Measurements from ENCODE around the gene ITGAX. TPM values are rescaled to one million over a fixed set of nuclear protein-coding genes. Genes with fewer than 3 reads are reported as not detected.

Gene ITGAX
- total RNA-seq, 1 donor from 2014 or later = not detected

DNA sequence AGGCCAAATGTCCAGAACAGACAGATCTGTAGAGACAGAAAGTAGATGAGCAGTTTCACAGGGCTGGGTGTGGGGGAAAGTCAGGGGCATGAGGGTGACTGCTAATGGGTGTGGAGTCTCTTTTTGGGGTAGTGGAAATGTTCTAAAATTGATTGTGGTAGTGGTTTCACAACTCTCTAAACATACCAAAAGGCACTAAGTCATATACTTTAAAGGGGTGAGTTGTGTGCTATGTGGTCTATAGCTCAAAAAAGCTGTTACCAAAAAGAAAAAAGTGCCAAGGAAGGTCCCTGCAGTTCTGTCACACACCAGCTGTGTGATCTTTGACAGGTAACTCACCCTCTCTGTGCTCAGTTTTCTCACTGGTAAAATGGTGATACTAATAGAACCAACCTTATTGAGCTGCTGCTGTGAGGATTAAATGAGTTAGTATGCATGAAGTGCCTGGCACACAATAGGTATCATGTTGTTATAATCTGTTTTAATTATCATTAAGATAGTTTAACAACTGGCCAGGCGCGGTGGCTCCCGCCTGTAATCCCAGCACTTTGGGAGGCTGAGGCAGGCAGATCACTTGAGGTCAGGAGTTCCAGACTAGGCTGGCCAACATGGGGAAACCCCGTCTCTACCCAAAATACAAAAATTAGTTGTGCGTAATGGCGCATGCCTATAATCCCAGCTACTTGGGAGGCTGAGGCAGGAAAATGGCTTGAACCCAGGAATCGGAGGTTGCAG lies 10.3 kb downstream of the ITGAX start:
- Mint-ChIP-seq H3K36me3 (no peaks in the 10 kb centered on the region), H3K4me3 (no peak overlapping the region), H3K4me1 (no peaks in the 10 kb centered on the region), H3K27ac (no peak overlapping the region), H3K9me3 (no peaks in the 10 kb centered on the region), H3K27me3 (ENCODE audit: low read depth) (peaks cover 22% of the 10 kb centered on the region)
- TF ChIP-seq, protein P1, sequence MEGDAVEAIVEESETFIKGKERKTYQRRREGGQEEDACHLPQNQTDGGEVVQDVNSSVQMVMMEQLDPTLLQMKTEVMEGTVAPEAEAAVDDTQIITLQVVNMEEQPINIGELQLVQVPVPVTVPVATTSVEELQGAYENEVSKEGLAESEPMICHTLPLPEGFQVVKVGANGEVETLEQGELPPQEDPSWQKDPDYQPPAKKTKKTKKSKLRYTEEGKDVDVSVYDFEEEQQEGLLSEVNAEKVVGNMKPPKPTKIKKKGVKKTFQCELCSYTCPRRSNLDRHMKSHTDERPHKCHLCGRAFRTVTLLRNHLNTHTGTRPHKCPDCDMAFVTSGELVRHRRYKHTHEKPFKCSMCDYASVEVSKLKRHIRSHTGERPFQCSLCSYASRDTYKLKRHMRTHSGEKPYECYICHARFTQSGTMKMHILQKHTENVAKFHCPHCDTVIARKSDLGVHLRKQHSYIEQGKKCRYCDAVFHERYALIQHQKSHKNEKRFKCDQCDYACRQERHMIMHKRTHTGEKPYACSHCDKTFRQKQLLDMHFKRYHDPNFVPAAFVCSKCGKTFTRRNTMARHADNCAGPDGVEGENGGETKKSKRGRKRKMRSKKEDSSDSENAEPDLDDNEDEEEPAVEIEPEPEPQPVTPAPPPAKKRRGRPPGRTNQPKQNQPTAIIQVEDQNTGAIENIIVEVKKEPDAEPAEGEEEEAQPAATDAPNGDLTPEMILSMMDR (IDR thresholded peaks at IDR 0.05; ENCODE audit: unreplicated experiment) = no peak
- no peak for DNase-seq (ENCODE audit: low spot score in 2 of 2, unreplicated experiment in 2 of 2)

DNA sequence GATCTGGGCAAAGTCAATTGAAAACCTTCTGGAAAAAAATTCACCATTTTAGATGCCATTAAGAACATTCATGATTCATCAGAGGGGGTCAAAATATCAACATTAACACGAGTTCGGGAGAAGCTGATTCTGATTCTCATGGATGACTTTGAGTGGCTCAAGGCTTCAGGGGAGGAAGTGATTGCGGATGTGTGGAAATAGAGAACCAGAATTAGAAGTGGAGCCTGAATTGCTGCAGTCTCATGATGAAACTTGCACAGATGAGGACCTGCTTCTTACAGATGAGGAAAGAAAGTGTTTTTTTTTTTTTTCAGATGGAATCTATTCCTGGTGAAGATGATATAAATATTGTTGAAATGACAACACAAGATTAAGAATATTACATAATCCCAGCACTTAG lies 12.9 kb downstream of the ITGAX start:
- Mint-ChIP-seq H3K36me3 (no peaks in the 10 kb centered on the region), H3K27me3 (ENCODE audit: low read depth) (peaks cover 17% of the 10 kb centered on the region), H3K27ac (no peak overlapping the region), H3K9me3 (no peaks in the 10 kb centered on the region), H3K4me1 (no peaks in the 10 kb centered on the region), H3K4me3 (no peak overlapping the region)
- TF ChIP-seq, protein P1 (IDR thresholded peaks at IDR 0.05; ENCODE audit: unreplicated experiment) = no peak
- no peak for DNase-seq (ENCODE audit: low spot score in 2 of 2, unreplicated experiment in 2 of 2)

DNA sequence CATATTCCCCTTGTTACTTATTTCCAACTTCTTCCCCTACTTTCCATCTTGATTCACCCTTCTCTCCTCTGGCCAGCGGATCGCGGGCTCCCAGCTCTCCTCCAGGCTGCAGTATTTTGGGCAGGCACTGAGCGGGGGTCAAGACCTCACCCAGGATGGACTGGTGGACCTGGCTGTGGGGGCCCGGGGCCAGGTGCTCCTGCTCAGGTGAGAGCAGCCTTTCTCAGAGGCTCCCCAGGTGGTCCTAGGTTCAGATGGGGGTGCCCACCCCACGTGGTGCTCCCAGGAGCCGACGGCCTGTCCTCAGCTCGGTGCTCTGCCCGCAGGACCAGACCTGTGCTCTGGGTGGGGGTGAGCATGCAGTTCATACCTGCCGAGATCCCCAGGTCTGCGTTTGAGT lies 16.0 kb downstream of the ITGAX start:
- no peaks in the 10 kb centered on the region for H3K4me1 Mint-ChIP-seq
- H3K27ac Mint-ChIP-seq = no peak overlapping the region
- no peaks in the 10 kb centered on the region for H3K9me3 Mint-ChIP-seq
- no peak overlapping the region for H3K4me3 Mint-ChIP-seq
- no peaks in the 10 kb centered on the region for H3K36me3 Mint-ChIP-seq
- no peak for DNase-seq (ENCODE audit: low spot score in 2 of 2, unreplicated experiment in 2 of 2)
- peaks cover 27% of the 10 kb centered on the region for H3K27me3 Mint-ChIP-seq (ENCODE audit: low read depth)
- TF ChIP-seq, protein P1 (IDR thresholded peaks at IDR 0.05; ENCODE audit: unreplicated experiment) = no peak

DNA sequence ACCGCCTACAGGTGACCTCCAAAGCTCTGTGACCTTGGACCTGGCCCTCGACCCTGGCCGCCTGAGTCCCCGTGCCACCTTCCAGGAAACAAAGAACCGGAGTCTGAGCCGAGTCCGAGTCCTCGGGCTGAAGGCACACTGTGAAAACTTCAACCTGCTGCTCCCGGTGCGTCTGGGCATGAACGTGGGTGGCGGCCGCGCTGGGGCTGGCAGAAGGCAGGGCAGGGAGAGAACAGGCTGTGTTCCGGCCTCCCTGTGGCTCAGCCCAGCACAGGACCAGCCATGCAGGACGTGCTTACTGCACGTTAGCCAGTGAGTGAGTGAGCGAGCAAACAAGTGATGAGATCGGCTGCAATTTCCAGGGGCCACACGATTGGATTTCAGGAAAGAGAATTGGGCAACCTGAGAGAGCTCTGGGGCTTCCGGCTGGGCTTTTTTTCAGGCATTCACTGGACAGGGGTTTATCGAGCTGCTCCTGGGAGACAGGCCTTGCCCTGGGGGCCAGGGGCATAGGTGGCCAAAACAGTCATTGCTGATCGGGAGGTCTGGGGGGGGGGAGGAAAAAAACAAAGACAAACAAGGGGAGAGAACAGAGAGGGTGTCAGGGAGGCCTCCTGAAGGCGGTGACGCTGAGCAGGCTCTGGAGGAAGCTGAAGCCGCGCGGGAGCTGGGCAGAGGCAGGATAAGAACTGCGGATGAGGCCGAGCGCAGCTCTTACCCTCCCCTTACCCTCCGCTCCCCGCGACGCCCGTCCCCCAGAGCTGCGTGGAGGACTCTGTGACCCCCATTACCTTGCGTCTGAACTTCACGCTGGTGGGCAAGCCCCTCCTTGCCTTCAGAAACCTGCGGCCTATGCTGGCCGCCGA lies 16.9 kb downstream of the ITGAX start:
- Mint-ChIP-seq H3K27me3 (ENCODE audit: low read depth) (peaks cover 26% of the 10 kb centered on the region), H3K4me3 (no peak overlapping the region), H3K36me3 (no peaks in the 10 kb centered on the region), H3K9me3 (no peaks in the 10 kb centered on the region), H3K4me1 (no peaks in the 10 kb centered on the region), H3K27ac (no peak overlapping the region)
- no peak for DNase-seq (ENCODE audit: low spot score in 2 of 2, unreplicated experiment in 2 of 2)
- TF ChIP-seq, protein P1 (IDR thresholded peaks at IDR 0.05; ENCODE audit: unreplicated experiment) = no peak

DNA sequence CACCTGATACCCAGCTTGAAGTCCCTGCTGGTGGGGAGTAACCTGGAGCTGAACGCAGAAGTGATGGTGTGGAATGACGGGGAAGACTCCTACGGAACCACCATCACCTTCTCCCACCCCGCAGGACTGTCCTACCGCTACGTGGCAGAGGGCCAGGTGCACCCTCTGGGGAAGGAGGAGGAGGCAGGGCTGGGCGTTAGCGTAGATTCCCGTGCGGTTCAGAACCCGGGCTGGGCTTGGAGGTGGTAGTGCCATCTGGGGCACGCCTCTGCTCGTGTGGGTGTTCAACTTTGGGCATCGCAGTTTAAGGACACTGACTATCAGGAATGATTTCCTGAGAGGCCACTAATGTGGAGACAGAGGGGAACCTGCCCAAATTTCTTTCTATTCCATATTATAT lies 18.3 kb downstream of the ITGAX start:
- Mint-ChIP-seq H3K9me3 (no peaks in the 10 kb centered on the region), H3K27me3 (ENCODE audit: low read depth) (peaks cover 26% of the 10 kb centered on the region), H3K36me3 (no peaks in the 10 kb centered on the region), H3K27ac (no peak overlapping the region), H3K4me1 (no peaks in the 10 kb centered on the region), H3K4me3 (no peak overlapping the region)
- TF ChIP-seq, protein P1 (IDR thresholded peaks at IDR 0.05; ENCODE audit: unreplicated experiment) = no peak
- DNase-seq (ENCODE audit: low spot score in 2 of 2, unreplicated experiment in 2 of 2) = no peak
